Fibroblast of lung (primary cell): Measurements from ENCODE around the gene CDK11B. TPM values are rescaled to one million over a fixed set of nuclear protein-coding genes. Genes with fewer than 3 reads are reported as not detected.

Experiments used
- DNase-seq, 2 donors: peaks; one replicate each; pipeline versions ENCODE4 v3.0.0 to v3.0.0-alpha.2; 2010; ENCODE audit warnings: low read depth in 2 of 2
- H2AFZ ChIP-seq: 2 replicates; pipeline ENCODE4 v1.5.1; 2012; ENCODE audit warnings: low read length, control low read depth, inconsistent platforms
- H3K27ac ChIP-seq: 2 replicates; pipeline ENCODE4 v1.5.1; 2011; ENCODE audit warnings: low read length, control low read depth; ENCODE audit not compliant: insufficient read depth
- H3K27me3 ChIP-seq: 2 replicates; pipeline ENCODE4 v1.5.1; 2011; ENCODE audit warnings: mild to moderate bottlenecking, low read length; ENCODE audit not compliant: control insufficient read depth, insufficient read depth
- H3K36me3 ChIP-seq: 2 replicates; pipeline ENCODE4 v1.5.1; 2011; ENCODE audit warnings: low read length; ENCODE audit not compliant: control insufficient read depth, insufficient read depth
- H3K4me1 ChIP-seq: 2 replicates; pipeline ENCODE4 v1.5.1; 2011; ENCODE audit warnings: low read length; ENCODE audit not compliant: control insufficient read depth, insufficient read depth; ENCODE audit errors: extremely low read depth
- H3K4me2 ChIP-seq: 2 replicates; pipeline ENCODE4 v1.5.1; 2011; ENCODE audit warnings: low read length, control low read depth; ENCODE audit not compliant: insufficient read depth; ENCODE audit errors: extremely low read depth
- H3K4me3 ChIP-seq, 4 experiments: fragments of 200-600 bp in 1 of 4; sonication (generic) in 1 of 4; replicated peaks in 1 of 4; 2 replicates each; pipeline ENCODE4 v1.5.1; 2011 to 2016; ENCODE audit warnings: low read length in 4 of 4, low read depth in 3 of 4, mild to moderate bottlenecking in 3 of 4, control low read depth in 2 of 4, inconsistent platforms in 1 of 4, mixed read lengths in 1 of 4; ENCODE audit not compliant: insufficient read depth in 1 of 4; ENCODE audit errors: control extremely low read depth in 1 of 4
- H3K79me2 ChIP-seq: 2 replicates; pipeline ENCODE4 v1.5.1; 2012; ENCODE audit warnings: mild to moderate bottlenecking, low read length, inconsistent platforms; ENCODE audit not compliant: control insufficient read depth, insufficient read depth
- H3K9ac ChIP-seq: 2 replicates; pipeline ENCODE4 v1.5.1; 2011; ENCODE audit warnings: mild to moderate bottlenecking, low read length, control low read depth; ENCODE audit not compliant: insufficient read depth
- H3K9me3 ChIP-seq: 2 replicates; pipeline ENCODE4 v1.5.1; 2012; ENCODE audit warnings: low read depth, low read length; ENCODE audit not compliant: control insufficient read depth, insufficient read depth
- H4K20me1 ChIP-seq: 2 replicates; pipeline ENCODE4 v1.5.1; 2011; ENCODE audit warnings: low read length; ENCODE audit not compliant: control insufficient read depth, insufficient read depth; ENCODE audit errors: extremely low read depth
- EZH2 ChIP-seq: IDR thresholded peaks from 2 replicates; pipeline ENCODE4 v1.5.1; 2012; ENCODE audit warnings: low read length, control low read depth, mild to moderate bottlenecking; ENCODE audit errors: missing control alignments
- polyA plus RNA-seq, 2 donors: library from polyadenylated mRNA; depleted of rRNA in 1 of 2; stranded (reverse) in 1 of 2; unstranded in 1 of 2; fragments of >200 nt; gene quantifications; 2 replicates each; pipeline ENCODE4 v1.2.1, GENCODE V29; 2011 to 2012; ENCODE audit warnings: missing spikeins in 1 of 2
- total RNA-seq: library from RNA; depleted of rRNA; stranded (reverse); fragments of >200 nt; gene quantifications from 2 replicates; pipeline ENCODE4 v1.2.1, GENCODE V29; 2014
- TF ChIP-seq, protein P1 (sequence below), 2 donors: IDR thresholded peaks in 1 of 2; conservative IDR thresholded peaks in 1 of 2; 1 replicate in 1 of 2; 2 replicates in 1 of 2; pipeline ENCODE4 v1.5.1; 2011 to 2012; ENCODE audit warnings: low read length in 2 of 2, control low read depth in 1 of 2, inconsistent platforms in 1 of 2, low read depth in 1 of 2, mild to moderate bottlenecking in 1 of 2

The CDK11B gene
- total and polyA plus RNA-seq, 2 donors (not counting 1 experiment from before 2014, with no cell fraction given), result 2.5 to 9.7 TPM

DNA sequence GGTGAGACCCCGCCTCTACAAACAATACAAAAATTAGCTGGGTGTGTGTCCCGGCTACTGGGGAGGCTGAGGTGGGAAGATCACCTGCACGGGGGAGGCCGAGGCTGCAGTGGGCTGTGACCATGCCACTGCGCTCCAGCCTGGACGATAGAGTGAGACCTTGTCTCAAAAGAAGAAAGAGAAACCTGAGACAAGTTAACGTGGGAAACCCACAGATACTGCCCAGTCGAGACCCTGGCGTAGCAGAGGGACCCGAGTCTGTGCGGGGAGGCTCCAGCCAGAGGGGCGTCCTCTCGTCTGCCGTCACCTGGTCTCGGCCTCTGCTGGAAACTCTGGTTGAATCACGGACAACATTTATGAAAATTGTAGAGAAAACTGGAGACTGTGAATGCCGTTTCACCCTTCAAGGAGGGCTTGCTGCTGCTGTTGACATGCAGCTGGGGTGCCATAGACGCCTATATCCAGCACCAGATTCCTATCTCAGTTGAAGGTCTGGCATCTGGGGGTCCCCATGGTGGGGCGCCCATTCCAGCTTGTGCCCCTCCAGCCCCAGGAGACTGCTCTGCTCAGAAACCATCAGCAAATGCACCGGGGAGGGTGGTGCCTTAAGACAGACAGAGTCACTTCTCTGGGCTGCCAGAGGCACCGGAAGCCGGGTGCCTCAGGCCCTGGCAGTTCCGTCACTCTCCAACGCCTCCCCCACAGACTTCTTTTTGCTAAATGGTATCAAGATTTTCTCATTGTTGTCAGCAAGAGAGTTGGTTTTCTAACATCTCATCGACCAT lies 13.6 kb upstream of the CDK11B start:
- Histone ChIP-seq H2AFZ (no peak overlapping the region), H3K4me2 (no peak overlapping the region), H3K4me3 (no peak overlapping the region), H3K36me3 (peaks cover 10% of the 10 kb centered on the region), H3K9ac (no peak overlapping the region), H3K27ac (no peak overlapping the region), H3K4me1 (no peaks in the 10 kb centered on the region), H3K79me2 (no peaks in the 10 kb centered on the region), H3K27me3 (no peaks in the 10 kb centered on the region), H3K9me3 (no peaks in the 10 kb centered on the region), H4K20me1 (no peaks in the 10 kb centered on the region)
- no peak for DNase-seq
- TF ChIP-seq, protein P1, sequence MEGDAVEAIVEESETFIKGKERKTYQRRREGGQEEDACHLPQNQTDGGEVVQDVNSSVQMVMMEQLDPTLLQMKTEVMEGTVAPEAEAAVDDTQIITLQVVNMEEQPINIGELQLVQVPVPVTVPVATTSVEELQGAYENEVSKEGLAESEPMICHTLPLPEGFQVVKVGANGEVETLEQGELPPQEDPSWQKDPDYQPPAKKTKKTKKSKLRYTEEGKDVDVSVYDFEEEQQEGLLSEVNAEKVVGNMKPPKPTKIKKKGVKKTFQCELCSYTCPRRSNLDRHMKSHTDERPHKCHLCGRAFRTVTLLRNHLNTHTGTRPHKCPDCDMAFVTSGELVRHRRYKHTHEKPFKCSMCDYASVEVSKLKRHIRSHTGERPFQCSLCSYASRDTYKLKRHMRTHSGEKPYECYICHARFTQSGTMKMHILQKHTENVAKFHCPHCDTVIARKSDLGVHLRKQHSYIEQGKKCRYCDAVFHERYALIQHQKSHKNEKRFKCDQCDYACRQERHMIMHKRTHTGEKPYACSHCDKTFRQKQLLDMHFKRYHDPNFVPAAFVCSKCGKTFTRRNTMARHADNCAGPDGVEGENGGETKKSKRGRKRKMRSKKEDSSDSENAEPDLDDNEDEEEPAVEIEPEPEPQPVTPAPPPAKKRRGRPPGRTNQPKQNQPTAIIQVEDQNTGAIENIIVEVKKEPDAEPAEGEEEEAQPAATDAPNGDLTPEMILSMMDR (conservative IDR thresholded peaks at IDR 0.05 in 1 of 2, IDR thresholded peaks at IDR 0.05 in 1 of 2; ENCODE audit: low read depth in 1 of 2, low read length in 2 of 2), result no peak
- TF ChIP-seq EZH2, result no peak

DNA sequence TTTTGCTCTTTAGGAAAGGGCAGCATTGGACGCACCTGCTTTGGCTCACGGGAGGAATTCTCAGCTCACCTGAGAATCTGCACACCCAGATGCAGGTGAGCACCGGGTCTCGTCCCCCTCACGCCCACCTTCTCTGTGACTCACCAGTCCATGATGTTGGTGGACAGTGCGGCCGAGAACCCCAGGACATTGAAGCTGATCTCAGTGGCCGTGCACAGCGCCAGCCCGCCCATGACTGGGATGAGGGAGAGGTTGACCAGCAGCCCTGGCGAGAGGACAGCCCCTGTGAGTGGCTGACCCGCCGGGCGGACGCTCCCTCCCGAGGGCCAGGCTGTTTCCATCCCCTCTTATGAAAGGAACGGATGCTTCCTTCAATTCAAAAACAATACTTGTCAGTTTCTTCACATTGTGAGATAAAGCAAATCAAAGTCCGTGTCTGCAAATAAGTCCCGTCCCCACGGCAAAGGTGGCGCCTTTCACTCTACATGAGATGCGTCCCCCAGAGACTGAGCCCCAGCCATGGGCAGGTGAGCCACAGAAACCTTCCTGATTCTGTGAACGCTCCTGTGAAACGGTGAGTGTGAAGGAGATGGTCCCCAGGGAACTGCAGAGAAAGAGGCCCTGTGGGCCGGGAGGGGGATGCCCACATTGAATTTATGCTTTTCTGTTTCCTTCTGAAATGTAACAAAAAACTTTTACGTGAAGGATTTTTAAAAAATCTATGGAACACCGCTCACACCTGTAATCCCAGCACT lies 12.7 kb upstream of the CDK11B start:
- H3K4me2 ChIP-seq, result no peak overlapping the region
- H3K79me2 ChIP-seq, result no peaks in the 10 kb centered on the region
- peaks cover 10% of the 10 kb centered on the region for H3K36me3 ChIP-seq
- H3K9ac ChIP-seq, result no peak overlapping the region
- no peaks in the 10 kb centered on the region for H3K9me3 ChIP-seq
- no peak for TF ChIP-seq EZH2
- H3K4me1 ChIP-seq, result no peaks in the 10 kb centered on the region
- no peak for DNase-seq
- H3K27ac ChIP-seq, result no peak overlapping the region
- no peaks in the 10 kb centered on the region for H3K27me3 ChIP-seq
- no peak overlapping the region for H3K4me3 ChIP-seq
- H2AFZ ChIP-seq, result no peak overlapping the region
- no peaks in the 10 kb centered on the region for H4K20me1 ChIP-seq

DNA sequence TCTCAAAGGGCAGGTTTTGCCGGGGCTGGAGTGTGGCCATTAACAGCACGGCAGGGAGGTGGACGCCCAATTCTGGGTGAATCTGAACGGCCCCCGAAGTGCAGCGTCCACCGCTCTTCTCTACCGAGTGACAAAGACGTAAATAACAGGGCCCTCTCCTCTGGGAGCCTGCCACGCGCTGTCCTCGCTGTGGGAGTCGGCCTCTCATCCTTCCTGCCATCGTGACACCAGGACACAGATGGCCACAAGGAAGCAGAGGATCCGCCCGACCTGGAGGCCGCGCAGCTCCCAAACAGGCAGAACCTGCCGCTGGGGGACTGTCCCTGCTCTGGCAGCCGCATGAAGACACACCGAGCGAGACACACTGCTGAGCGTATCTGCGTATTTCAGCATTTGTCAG lies 12.1 kb upstream of the CDK11B start:
- no peak overlapping the region for H3K4me3 ChIP-seq

More for the DNA sequence above, 12.1 kb upstream of the CDK11B start:
- no peaks in the 10 kb centered on the region for H3K9me3 ChIP-seq
- no peak for DNase-seq
- H3K79me2 ChIP-seq, result no peaks in the 10 kb centered on the region
- H3K4me2 ChIP-seq, result no peak overlapping the region
- peaks cover 13% of the 10 kb centered on the region for H3K36me3 ChIP-seq
- no peaks in the 10 kb centered on the region for H3K27me3 ChIP-seq
- H3K27ac ChIP-seq, result no peak overlapping the region
- H3K4me1 ChIP-seq, result no peaks in the 10 kb centered on the region
- no peak overlapping the region for H3K9ac ChIP-seq
- no peak overlapping the region for H2AFZ ChIP-seq
- H4K20me1 ChIP-seq, result no peaks in the 10 kb centered on the region
- TF ChIP-seq, protein P1 (conservative IDR thresholded peaks at IDR 0.05 in 1 of 2, IDR thresholded peaks at IDR 0.05 in 1 of 2; ENCODE audit: low read depth in 1 of 2, low read length in 2 of 2), result no peak
- TF ChIP-seq EZH2, result no peak
